HAP-1 (cell line): ENCODE results near the gene CCDC12.

ENCODE experiments used
- DNase-seq, 2 experiments: peaks; one replicate each; pipeline ENCODE4 v3.0.0-alpha.2; 2016 to 2020; ENCODE audit warnings: low spot score in 2 of 2
- H3K27me3 ChIP-seq: fragments of 250-450 bp; sonication (Bioruptor Pico); 2 replicates; pipeline ENCODE4 v1.5.1; 2020; ENCODE audit warnings: low read depth, mild to moderate bottlenecking, moderate library complexity
- H3K36me3 ChIP-seq: fragments of 250-450 bp; sonication (Bioruptor Pico); replicated peaks from 2 replicates; pipeline ENCODE4 v1.5.1; 2020; ENCODE audit warnings: mild to moderate bottlenecking
- H3K4me1 ChIP-seq: fragments of 250-450 bp; sonication (Bioruptor Pico); 2 replicates; pipeline ENCODE4 v1.5.1; 2020; ENCODE audit warnings: mild to moderate bottlenecking
- H3K4me3 ChIP-seq: fragments of 250-450 bp; sonication (Bioruptor Pico); 2 replicates; pipeline ENCODE4 v1.5.1; 2020; ENCODE audit warnings: mild to moderate bottlenecking, moderate library complexity
- H3K9me3 ChIP-seq: fragments of 250-450 bp; sonication (Bioruptor Pico); 2 replicates; pipeline ENCODE4 v1.5.1; 2020; ENCODE audit warnings: mild to moderate bottlenecking, moderate library complexity
- in situ Hi-C: fragments of 300-500 bp; cut with MboI; formaldehyde crosslinking; loops from 3 replicates; pipeline ENCODE4 v1.14.3; 2020; ENCODE audit warnings: low sequenced_read_pairs, inconsistent platforms, mixed read lengths

Gene CCDC12

GRCh38 chr3:47003461-47004368 lies 27.2 kb upstream of the CCDC12 start:
- Histone ChIP-seq H3K4me3 (no peak overlapping the region), H3K27me3 (no peaks in the 10 kb centered on the region), H3K36me3 (peaks cover 62% of the 10 kb centered on the region), H3K4me1 (no peaks in the 10 kb centered on the region), H3K9me3 (no peaks in the 10 kb centered on the region)
- in situ Hi-C loops = no loop called here
- DNase-seq = no peak

GRCh38 chr3:47003056-47003410 lies 26.5 kb upstream of the CCDC12 start:
- Histone ChIP-seq H3K36me3 (peaks cover 65% of the 10 kb centered on the region), H3K27me3 (no peaks in the 10 kb centered on the region), H3K4me1 (no peaks in the 10 kb centered on the region), H3K9me3 (no peaks in the 10 kb centered on the region), H3K4me3 (no peak overlapping the region)
- in situ Hi-C loops = no loop called here
- no peak for DNase-seq

GRCh38 chr3:47002171-47003055 lies 25.9 kb upstream of the CCDC12 start:
- DNase-seq = no peak
- Histone ChIP-seq H3K4me1 (no peaks in the 10 kb centered on the region), H3K36me3 (peaks cover 62% of the 10 kb centered on the region), H3K9me3 (no peaks in the 10 kb centered on the region), H3K27me3 (no peaks in the 10 kb centered on the region), H3K4me3 (no peak overlapping the region)
- in situ Hi-C loops = no loop called here

- Histone ChIP-seq H3K36me3 (peaks cover 60% of the 10 kb centered on the region), H3K9me3 (no peaks in the 10 kb centered on the region), H3K27me3 (no peaks in the 10 kb centered on the region), H3K4me1 (no peaks in the 10 kb centered on the region), H3K4me3 (no peak overlapping the region)
- DNase-seq = no peak
- in situ Hi-C loops = no loop called here
Measured at GRCh38 chr3:47001731-47002170, 25.2 kb upstream of the CCDC12 start.

- Histone ChIP-seq H3K4me3 (no peak overlapping the region), H3K36me3 (peaks cover 54% of the 10 kb centered on the region), H3K9me3 (no peaks in the 10 kb centered on the region), H3K4me1 (no peaks in the 10 kb centered on the region), H3K27me3 (no peaks in the 10 kb centered on the region)
- DNase-seq = no peak
- in situ Hi-C loops = no loop called here
Measured at GRCh38 chr3:47000922-47001730, 24.6 kb upstream of the CCDC12 start.

GRCh38 chr3:47000198-47000815 lies 23.8 kb upstream of the CCDC12 start:
- no peak for DNase-seq
- H3K4me3 ChIP-seq = no peak overlapping the region
- in situ Hi-C loops = no loop called here
- H3K27me3 ChIP-seq = no peaks in the 10 kb centered on the region
- H3K9me3 ChIP-seq = no peaks in the 10 kb centered on the region
- H3K4me1 ChIP-seq = no peaks in the 10 kb centered on the region
- peaks cover 46% of the 10 kb centered on the region for H3K36me3 ChIP-seq

- Histone ChIP-seq H3K4me3 (no peak overlapping the region), H3K36me3 (peaks cover 43% of the 10 kb centered on the region), H3K27me3 (no peaks in the 10 kb centered on the region), H3K4me1 (no peaks in the 10 kb centered on the region), H3K9me3 (no peaks in the 10 kb centered on the region)
- in situ Hi-C loops = no loop called here
- no peak for DNase-seq
Measured at GRCh38 chr3:46999516-47000197, 23.1 kb upstream of the CCDC12 start.

- no peaks in the 10 kb centered on the region for H3K4me1 ChIP-seq
- no peak for DNase-seq
- no peaks in the 10 kb centered on the region for H3K9me3 ChIP-seq
- H3K4me3 ChIP-seq = no peak overlapping the region
- peaks cover 41% of the 10 kb centered on the region for H3K36me3 ChIP-seq
- in situ Hi-C loops = no loop called here
- H3K27me3 ChIP-seq = no peaks in the 10 kb centered on the region
Measured at GRCh38 chr3:46998852-46999515, 22.4 kb upstream of the CCDC12 start.

GRCh38 chr3:46998121-46998851 lies 21.7 kb upstream of the CCDC12 start:
- peak; percentile 23 to 82 for DNase-seq
- in situ Hi-C loops = no loop called here
- H3K27me3 ChIP-seq = no peaks in the 10 kb centered on the region
- H3K9me3 ChIP-seq = no peaks in the 10 kb centered on the region
- no peak overlapping the region for H3K4me3 ChIP-seq
- peaks cover 35% of the 10 kb centered on the region for H3K36me3 ChIP-seq
- no peaks in the 10 kb centered on the region for H3K4me1 ChIP-seq

GRCh38 chr3:46997453-46998091 lies 21.0 kb upstream of the CCDC12 start:
- H3K4me1 ChIP-seq = no peaks in the 10 kb centered on the region
- no peaks in the 10 kb centered on the region for H3K27me3 ChIP-seq
- no peak overlapping the region for H3K4me3 ChIP-seq
- no peak for DNase-seq
- H3K9me3 ChIP-seq = no peaks in the 10 kb centered on the region
- in situ Hi-C loops = no loop called here
- peaks cover 31% of the 10 kb centered on the region for H3K36me3 ChIP-seq

GRCh38 chr3:46996689-46997452 lies 20.3 kb upstream of the CCDC12 start:
- Histone ChIP-seq H3K4me1 (no peaks in the 10 kb centered on the region), H3K36me3 (peaks cover 24% of the 10 kb centered on the region), H3K4me3 (no peak overlapping the region), H3K27me3 (no peaks in the 10 kb centered on the region), H3K9me3 (no peaks in the 10 kb centered on the region)
- in situ Hi-C loops = no loop called here
- DNase-seq = no peak
